Neuronal stem cell (in vitro differentiated cells): ENCODE results near the gene MAEL.

Experiments
- DNase-seq: peaks from one replicate; pipeline ENCODE4 v3.0.0-alpha.2; 2013; ENCODE audit warnings: low spot score
- H2AFZ ChIP-seq: one replicate; pipeline ENCODE4 v1.6.1; 2013; ENCODE audit warnings: mild to moderate bottlenecking, low read length, inconsistent platforms
- H2AK5ac ChIP-seq: 2 replicates; pipeline ENCODE4 v1.6.1; 2013; ENCODE audit warnings: low read depth, mild to moderate bottlenecking, inconsistent platforms, low read length, moderate library complexity, mixed read lengths
- H2BK120ac ChIP-seq: 2 replicates; pipeline ENCODE4 v1.6.1; 2013; ENCODE audit warnings: low read depth, mild to moderate bottlenecking, inconsistent platforms, low read length, moderate library complexity, mixed read lengths
- H2BK12ac ChIP-seq: one replicate; pipeline ENCODE4 v1.6.1; 2013; ENCODE audit warnings: low read length, inconsistent platforms
- H2BK15ac ChIP-seq: 2 replicates; pipeline ENCODE4 v1.6.1; 2013; ENCODE audit warnings: mild to moderate bottlenecking, low read length, inconsistent platforms, mixed read lengths
- H2BK5ac ChIP-seq: one replicate; pipeline ENCODE4 v1.6.1; 2013; ENCODE audit warnings: inconsistent platforms, mild to moderate bottlenecking, low read length, moderate library complexity
- H3K14ac ChIP-seq: one replicate; pipeline ENCODE4 v1.6.1; 2013; ENCODE audit warnings: low read length, inconsistent platforms
- H3K18ac ChIP-seq: 2 replicates; pipeline ENCODE4 v1.6.1; 2013; ENCODE audit warnings: low read length, inconsistent platforms
- H3K23ac ChIP-seq: 2 replicates; pipeline ENCODE4 v1.6.1; 2013; ENCODE audit warnings: low read depth, mild to moderate bottlenecking, mixed read lengths, low read length, inconsistent platforms; ENCODE audit not compliant: poor library complexity
- H3K27ac ChIP-seq: replicated peaks from 3 replicates; pipeline ENCODE4 v1.5.1; 2013; ENCODE audit warnings: low read length, inconsistent platforms
- H3K27me3 ChIP-seq, 3 experiments: 2 replicates each; pipeline ENCODE4 v1.6.1; 2013; ENCODE audit warnings: low read length in 3 of 3, mild to moderate bottlenecking in 2 of 3, inconsistent platforms in 1 of 3, low read depth in 1 of 3, mixed read lengths in 1 of 3, moderate library complexity in 1 of 3; ENCODE audit not compliant: control insufficient read depth in 3 of 3, insufficient read depth in 3 of 3
- H3K36me3 ChIP-seq, 2 donors: replicated peaks in 1 of 2; 2 replicates each; pipeline ENCODE4 v1.6.1; 2013; ENCODE audit warnings: low read length in 2 of 2; ENCODE audit not compliant: control insufficient read depth in 2 of 2, insufficient read depth in 2 of 2
- H3K4ac ChIP-seq: 2 replicates; pipeline ENCODE4 v1.6.1; 2013; ENCODE audit warnings: inconsistent platforms, mild to moderate bottlenecking, low read length, moderate library complexity
- H3K4me1 ChIP-seq, 2 donors: 1 replicate in 1 of 2; 2 replicates in 1 of 2; pipeline ENCODE4 v1.6.1; 2013; ENCODE audit warnings: low read length in 2 of 2, low read depth in 1 of 2; ENCODE audit not compliant: control insufficient read depth in 2 of 2, insufficient read depth in 1 of 2
- H3K4me2 ChIP-seq: one replicate; pipeline ENCODE4 v1.6.1; 2013; ENCODE audit warnings: mild to moderate bottlenecking, low read length, inconsistent platforms; ENCODE audit not compliant: insufficient read depth, poor library complexity, severe bottlenecking
- H3K4me3 ChIP-seq, 2 donors: 2 replicates each; pipeline ENCODE4 v1.5.1; 2013; ENCODE audit warnings: low read length in 2 of 2, mild to moderate bottlenecking in 2 of 2, inconsistent platforms in 1 of 2, moderate library complexity in 1 of 2
- H3K79me1 ChIP-seq: one replicate; pipeline ENCODE4 v1.6.1; 2013; ENCODE audit warnings: low read depth, mild to moderate bottlenecking, inconsistent platforms, low read length, moderate library complexity
- H3K9ac ChIP-seq: one replicate; pipeline ENCODE4 v1.6.1; 2013; ENCODE audit warnings: mild to moderate bottlenecking, low read depth, low read length, inconsistent platforms; ENCODE audit not compliant: poor library complexity
- H3K9me3 ChIP-seq, 2 donors: replicated peaks in 1 of 2; 2 replicates each; pipeline versions ENCODE3 to v1.6.1; 2013; ENCODE audit warnings: low read length in 2 of 2, mild to moderate bottlenecking in 2 of 2, inconsistent platforms in 1 of 2, low read depth in 1 of 2, mixed read lengths in 1 of 2, moderate library complexity in 1 of 2; ENCODE audit not compliant: control insufficient read depth in 2 of 2, insufficient read depth in 1 of 2
- H4K8ac ChIP-seq: one replicate; pipeline ENCODE4 v1.6.1; 2013; ENCODE audit warnings: low read depth, mild to moderate bottlenecking, inconsistent platforms, low read length, moderate library complexity
- H4K91ac ChIP-seq: one replicate; pipeline ENCODE4 v1.6.1; 2013; ENCODE audit warnings: low read length, low read depth, mild to moderate bottlenecking, inconsistent platforms; ENCODE audit not compliant: poor library complexity
- WGBS, 2 donors: extraction: QIAGEN DNeasy Blood & Tissue Kit; methylation state at CpG; one replicate each; pipeline ENCODE4 v1.1.7; 2013; ENCODE audit warnings: missing lambda C conversion rate in 2 of 2, mixed read lengths in 1 of 2; ENCODE audit not compliant: insufficient read length in 2 of 2, insufficient replicate concordance in 1 of 2; ENCODE audit errors: extremely low coverage in 2 of 2; 5-methylcytosine and 5-hydroxymethylcytosine counted together

Gene MAEL

GRCh38 chr1:167043752-167044488 lies 54.8 kb downstream of the MAEL start:
- no peak for DNase-seq
- H3K79me1 ChIP-seq = no peaks in the 10 kb centered on the region
- no peak overlapping the region for H2AK5ac ChIP-seq

GRCh38 chr1:167051907-167052306 lies 62.8 kb downstream of the MAEL start:
- Histone ChIP-seq H3K4me3 (no peak overlapping the region), H3K23ac (no peak overlapping the region), H2AK5ac (no peak overlapping the region), H4K91ac (no peak overlapping the region), H3K9ac (no peak overlapping the region), H2BK12ac (no peak overlapping the region), H2BK15ac (no peak overlapping the region), H3K27me3 (peaks cover 0 to 2% (median 0%) of the 10 kb centered on the region in 3 experiments), H4K8ac (no peak overlapping the region), H3K18ac (no peak overlapping the region), H3K79me1 (peaks cover 3% of the 10 kb centered on the region), H3K4me2 (no peak overlapping the region), H2BK5ac (no peak overlapping the region), H3K27ac (no peak overlapping the region), H3K4ac (no peak overlapping the region), H2BK120ac (no peak overlapping the region), H3K36me3 (peaks cover 0 to 3% of the 10 kb centered on the region in 2 donors), H3K9me3 (peaks cover 0 to 6% of the 10 kb centered on the region in 2 donors), H3K4me1 (peaks cover 0 to 4% of the 10 kb centered on the region in 2 donors), H3K14ac (no peak overlapping the region), H2AFZ (no peak overlapping the region)
- no CpG with 5 or more reads among the region's 5 CpGs for WGBS, 2 donors
- no peak for DNase-seq

More at GRCh38 chr1:167043752-167044488, 54.8 kb downstream of the MAEL start:
- Histone ChIP-seq H3K27ac (no peak overlapping the region), H3K18ac (no peak overlapping the region), H3K4me3 (no peak overlapping the region), H2BK12ac (no peak overlapping the region), H2BK120ac (no peak overlapping the region), H3K14ac (no peak overlapping the region), H3K9me3 (no peaks in the 10 kb centered on the region), H4K91ac (no peak overlapping the region), H3K4me1 (peaks cover 0 to 4% of the 10 kb centered on the region in 2 donors), H3K23ac (no peak overlapping the region), H3K4ac (no peak overlapping the region), H3K27me3 (no peaks in the 10 kb centered on the region), H2AFZ (peak overlapping the region; percentile 68), H2BK15ac (no peak overlapping the region), H4K8ac (no peak overlapping the region), H3K36me3 (no peaks in the 10 kb centered on the region), H2BK5ac (no peak overlapping the region), H3K4me2 (no peak overlapping the region), H3K9ac (no peak overlapping the region)
- no CpG with 5 or more reads among the region's 21 CpGs for WGBS, 2 donors

GRCh38 chr1:167052389-167052788 lies 63.3 kb downstream of the MAEL start:
- Histone ChIP-seq H3K18ac (no peak overlapping the region), H3K4me1 (peaks cover under 1 to 4% of the 10 kb centered on the region in 2 donors), H3K14ac (no peak overlapping the region), H2BK120ac (no peak overlapping the region), H3K27me3 (peaks cover 0 to 2% (median 0%) of the 10 kb centered on the region in 3 experiments), H4K91ac (peak overlapping the region; percentile 25), H3K79me1 (peaks cover 3% of the 10 kb centered on the region), H3K27ac (no peak overlapping the region), H3K9me3 (peaks cover 0 to 6% of the 10 kb centered on the region in 2 donors), H3K4me2 (no peak overlapping the region), H2BK5ac (no peak overlapping the region), H3K4me3 (no peak overlapping the region), H2AK5ac (no peak overlapping the region), H3K36me3 (peaks cover 0 to 3% of the 10 kb centered on the region in 2 donors), H2BK15ac (no peak overlapping the region), H3K4ac (no peak overlapping the region), H3K23ac (no peak overlapping the region), H3K9ac (no peak overlapping the region), H2AFZ (no peak overlapping the region), H2BK12ac (no peak overlapping the region), H4K8ac (no peak overlapping the region)
- no peak for DNase-seq
- no CpG with 5 or more reads among the region's 8 CpGs for WGBS, 2 donors

- Histone ChIP-seq H4K91ac (no peak overlapping the region), H3K36me3 (peaks cover 0 to 3% of the 10 kb centered on the region in 2 donors), H3K79me1 (peaks cover 3% of the 10 kb centered on the region), H3K9me3 (peaks cover 0 to 6% of the 10 kb centered on the region in 2 donors), H2BK5ac (no peak overlapping the region), H3K4me2 (no peak overlapping the region), H2AFZ (no peak overlapping the region), H3K14ac (no peak overlapping the region), H4K8ac (no peak overlapping the region), H3K4ac (no peak overlapping the region), H2BK12ac (no peak overlapping the region), H3K4me3 (no peak overlapping the region), H2AK5ac (no peak overlapping the region), H3K27me3 (peaks cover 0 to 2% (median 0%) of the 10 kb centered on the region in 3 experiments), H3K23ac (no peak overlapping the region), H3K18ac (no peak overlapping the region), H3K4me1 (peaks cover 5 to 9% of the 10 kb centered on the region in 2 donors), H2BK15ac (peak overlapping the region; percentile 40), H3K27ac (no peak overlapping the region), H2BK120ac (no peak overlapping the region), H3K9ac (no peak overlapping the region)
- WGBS, 2 donors = no CpG with 5 or more reads among the region's 3 CpGs
- DNase-seq = no peak
Observed at GRCh38 chr1:167054531-167054930, 65.5 kb downstream of the MAEL start.
